Panc1 (cell line): ENCODE measurements around the gene ALX1. TPM values are rescaled to one million over a fixed set of nuclear protein-coding genes. Genes with fewer than 3 reads are reported as not detected.

ENCODE experiments used
- ATAC-seq: fragments of 200-7000 bp; cut with Tn5 transposase; 2 replicates; pipeline ENCODE4 v1.9.1; 2020; ENCODE audit warnings: mild to moderate bottlenecking, moderate library complexity
- BruUV-seq: library from RNA; stranded (reverse); fragments of 400-500 nt; replicated peaks from 2 replicates; lab custom pipeline; 2021; lab: Mats Ljungman, UMichigan
- CTCF ChIA-PET: fragments of 300-600 bp; sonication (Branson Sonifier 250); formaldehyde crosslinking; loops from one replicate; lab custom pipeline; 2022; ENCODE audit warnings: antibody characterized with exemption; lab: Charles Lee
- POLR2A ChIA-PET: fragments of 300-600 bp; sonication (Branson Sonifier 250); formaldehyde crosslinking; loops from one replicate; lab custom pipeline; 2022; ENCODE audit warnings: antibody characterized with exemption; lab: Charles Lee
- DNase-seq: peaks from one replicate; pipeline ENCODE4 v3.0.0-alpha.2; 2010; ENCODE audit warnings: low read depth, low spot score
- H3K27ac ChIP-seq: 2 replicates; pipeline ENCODE4 v1.5.1; 2011; ENCODE audit warnings: mild to moderate bottlenecking, low read length, inconsistent platforms
- H3K27me3 ChIP-seq: fragments of 200-500 bp; sonication (Bioruptor generic); 2 replicates; pipeline ENCODE4 v1.6.0; 2014; ENCODE audit warnings: low read length, inconsistent platforms; ENCODE audit not compliant: control insufficient read depth, insufficient read depth
- H3K36me3 ChIP-seq: fragments of 200-500 bp; sonication (Bioruptor generic); 2 replicates; pipeline ENCODE4 v1.5.1; 2014; ENCODE audit warnings: inconsistent platforms, mild to moderate bottlenecking, low read length, moderate library complexity; ENCODE audit not compliant: control insufficient read depth, insufficient read depth
- H3K4me1 ChIP-seq: 2 replicates; pipeline ENCODE4 v1.5.1; 2011; ENCODE audit warnings: inconsistent platforms, mild to moderate bottlenecking, low read length, moderate library complexity; ENCODE audit not compliant: control insufficient read depth, insufficient read depth
- H3K4me3 ChIP-seq, 2 experiments: 2 replicates each; pipeline ENCODE4 v1.5.1; 2011 to 2012; ENCODE audit warnings: low read depth in 2 of 2, low read length in 2 of 2, mild to moderate bottlenecking in 2 of 2, inconsistent platforms in 1 of 2, moderate library complexity in 1 of 2
- H3K9me3 ChIP-seq: fragments of 200-500 bp; sonication (Bioruptor generic); 2 replicates; pipeline ENCODE4 v1.5.1; 2014; ENCODE audit warnings: low read depth, mild to moderate bottlenecking, inconsistent platforms, low read length, moderate library complexity; ENCODE audit not compliant: control insufficient read depth, insufficient read depth
- POLR2AphosphoS5 ChIP-seq: IDR thresholded peaks from 2 replicates; pipeline ENCODE4 v1.6.1; 2012; ENCODE audit warnings: mild to moderate bottlenecking, low read depth, low read length, moderate library complexity
- SIN3A ChIP-seq: IDR thresholded peaks from 2 replicates; pipeline ENCODE4 v1.6.1; 2012; ENCODE audit warnings: low read depth, mild to moderate bottlenecking, low read length, moderate library complexity, borderline replicate concordance; ENCODE audit not compliant: insufficient read depth
- TCF7L2 ChIP-seq: IDR thresholded peaks from 2 replicates; pipeline ENCODE4 v1.6.1; 2011; ENCODE audit warnings: mild to moderate bottlenecking, low read depth, low read length, inconsistent platforms
- in situ Hi-C: cut with HindIII; loops from 2 replicates; pipeline ENCODE4 v1.10.0; 2016; ENCODE audit warnings: low sequenced_read_pairs, low pct_unique_long_range_greater_than_20kb
- intact Hi-C: fragments of 100-400 bp; cut with micrococcal nuclease; formaldehyde crosslinking; loops from one replicate; pipeline ENCODE4 v1.10.0; 2022; ENCODE audit not compliant: unreplicated experiment
- total RNA-seq: library from RNA; stranded (reverse); gene quantifications from one replicate; pipeline ENCODE4 v1.2.1, GENCODE V29; 2021; ENCODE audit not compliant: unreplicated experiment
- TF ChIP-seq, protein P1 (sequence below), 2 experiments: IDR thresholded peaks; 2 replicates each; pipeline ENCODE4 v1.6.1; 2011 to 2012; ENCODE audit warnings: low read depth in 2 of 2, control low read depth in 1 of 2, low read length in 1 of 2, mild to moderate bottlenecking in 1 of 2, moderate library complexity in 1 of 2; ENCODE audit not compliant: insufficient read depth in 1 of 2
- TF ChIP-seq, protein P2 (sequence below): fragments of 450-650 bp; IDR thresholded peaks from 2 replicates; pipeline ENCODE4 v1.5.1; 2017; ENCODE audit warnings: mild to moderate bottlenecking

The ALX1 gene
- total RNA-seq, 1 experiment from 2014 or later, result 0.23 TPM

DNA sequence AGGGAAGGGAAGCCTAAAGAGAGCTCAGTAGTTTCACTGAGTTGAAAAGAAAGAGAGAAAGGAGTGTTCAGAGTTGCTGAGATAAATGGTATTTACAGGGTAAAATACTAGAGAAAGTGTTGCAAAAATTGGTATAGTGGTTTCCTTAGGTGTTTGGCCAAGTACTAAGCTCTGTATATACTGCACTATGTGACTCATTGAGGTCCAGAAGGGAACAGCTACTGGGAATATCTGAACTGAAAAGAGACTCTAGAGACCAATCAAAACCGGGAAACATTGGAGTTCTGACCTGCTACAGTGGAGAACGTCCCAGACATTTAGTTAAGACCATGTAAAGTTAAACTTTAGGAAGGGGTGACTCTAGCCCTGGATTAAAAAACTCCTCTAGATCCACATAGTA is 42.7 kb upstream of the ALX1 start:
- DNase-seq (no peak), ATAC-seq (no peak)
- no peak for TF ChIP-seq POLR2AphosphoS5
- TF ChIP-seq, protein P1, sequence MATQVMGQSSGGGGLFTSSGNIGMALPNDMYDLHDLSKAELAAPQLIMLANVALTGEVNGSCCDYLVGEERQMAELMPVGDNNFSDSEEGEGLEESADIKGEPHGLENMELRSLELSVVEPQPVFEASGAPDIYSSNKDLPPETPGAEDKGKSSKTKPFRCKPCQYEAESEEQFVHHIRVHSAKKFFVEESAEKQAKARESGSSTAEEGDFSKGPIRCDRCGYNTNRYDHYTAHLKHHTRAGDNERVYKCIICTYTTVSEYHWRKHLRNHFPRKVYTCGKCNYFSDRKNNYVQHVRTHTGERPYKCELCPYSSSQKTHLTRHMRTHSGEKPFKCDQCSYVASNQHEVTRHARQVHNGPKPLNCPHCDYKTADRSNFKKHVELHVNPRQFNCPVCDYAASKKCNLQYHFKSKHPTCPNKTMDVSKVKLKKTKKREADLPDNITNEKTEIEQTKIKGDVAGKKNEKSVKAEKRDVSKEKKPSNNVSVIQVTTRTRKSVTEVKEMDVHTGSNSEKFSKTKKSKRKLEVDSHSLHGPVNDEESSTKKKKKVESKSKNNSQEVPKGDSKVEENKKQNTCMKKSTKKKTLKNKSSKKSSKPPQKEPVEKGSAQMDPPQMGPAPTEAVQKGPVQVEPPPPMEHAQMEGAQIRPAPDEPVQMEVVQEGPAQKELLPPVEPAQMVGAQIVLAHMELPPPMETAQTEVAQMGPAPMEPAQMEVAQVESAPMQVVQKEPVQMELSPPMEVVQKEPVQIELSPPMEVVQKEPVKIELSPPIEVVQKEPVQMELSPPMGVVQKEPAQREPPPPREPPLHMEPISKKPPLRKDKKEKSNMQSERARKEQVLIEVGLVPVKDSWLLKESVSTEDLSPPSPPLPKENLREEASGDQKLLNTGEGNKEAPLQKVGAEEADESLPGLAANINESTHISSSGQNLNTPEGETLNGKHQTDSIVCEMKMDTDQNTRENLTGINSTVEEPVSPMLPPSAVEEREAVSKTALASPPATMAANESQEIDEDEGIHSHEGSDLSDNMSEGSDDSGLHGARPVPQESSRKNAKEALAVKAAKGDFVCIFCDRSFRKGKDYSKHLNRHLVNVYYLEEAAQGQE (IDR thresholded peaks at IDR 0.05; ENCODE audit: insufficient read depth in 1 of 2, low read depth in 2 of 2, low read length in 1 of 2), result no peak
- TF ChIP-seq, protein P2, sequence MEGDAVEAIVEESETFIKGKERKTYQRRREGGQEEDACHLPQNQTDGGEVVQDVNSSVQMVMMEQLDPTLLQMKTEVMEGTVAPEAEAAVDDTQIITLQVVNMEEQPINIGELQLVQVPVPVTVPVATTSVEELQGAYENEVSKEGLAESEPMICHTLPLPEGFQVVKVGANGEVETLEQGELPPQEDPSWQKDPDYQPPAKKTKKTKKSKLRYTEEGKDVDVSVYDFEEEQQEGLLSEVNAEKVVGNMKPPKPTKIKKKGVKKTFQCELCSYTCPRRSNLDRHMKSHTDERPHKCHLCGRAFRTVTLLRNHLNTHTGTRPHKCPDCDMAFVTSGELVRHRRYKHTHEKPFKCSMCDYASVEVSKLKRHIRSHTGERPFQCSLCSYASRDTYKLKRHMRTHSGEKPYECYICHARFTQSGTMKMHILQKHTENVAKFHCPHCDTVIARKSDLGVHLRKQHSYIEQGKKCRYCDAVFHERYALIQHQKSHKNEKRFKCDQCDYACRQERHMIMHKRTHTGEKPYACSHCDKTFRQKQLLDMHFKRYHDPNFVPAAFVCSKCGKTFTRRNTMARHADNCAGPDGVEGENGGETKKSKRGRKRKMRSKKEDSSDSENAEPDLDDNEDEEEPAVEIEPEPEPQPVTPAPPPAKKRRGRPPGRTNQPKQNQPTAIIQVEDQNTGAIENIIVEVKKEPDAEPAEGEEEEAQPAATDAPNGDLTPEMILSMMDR, result no peak
- no peak for TF ChIP-seq SIN3A
- no peak for TF ChIP-seq TCF7L2
- no peaks in the 10 kb centered on the region for H3K36me3 ChIP-seq
- CTCF ChIA-PET, result no interaction called here
- H3K4me1 ChIP-seq, result no peaks in the 10 kb centered on the region
- POLR2A ChIA-PET, result interaction anchor here (1.1 kb wide), 1 partner anchor 11 kb away, joined by 4 read pairs; no protein-coding TSS in a partner anchor
- H3K27me3 ChIP-seq, result no peaks in the 10 kb centered on the region
- H3K9me3 ChIP-seq, result no peaks in the 10 kb centered on the region
- in situ Hi-C loops, result no loop called here
- no TSS peak for BruUV-seq
- no peak overlapping the region for H3K27ac ChIP-seq
- intact Hi-C loops, result no loop called here
- H3K4me3 ChIP-seq, result no peak overlapping the region

DNA sequence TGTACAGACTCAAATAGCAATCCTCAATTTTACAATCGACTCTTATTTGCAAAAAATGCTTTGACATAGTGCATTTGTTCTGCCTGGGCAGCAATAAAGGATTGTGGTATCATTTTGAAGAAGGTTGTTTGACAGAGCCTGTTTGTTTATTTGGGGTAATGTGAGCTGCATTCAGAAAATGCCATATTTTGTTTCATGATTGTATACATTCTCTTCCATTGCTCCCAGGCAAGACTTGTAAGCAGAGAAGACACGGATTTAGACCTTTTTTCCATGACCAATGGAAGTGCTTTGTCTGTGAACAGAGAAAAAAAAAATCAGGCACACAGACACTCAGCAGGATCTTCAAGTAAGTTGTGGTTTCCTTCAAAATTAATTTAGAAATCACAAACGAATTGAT is 35.5 kb upstream of the ALX1 start:
- intact Hi-C loops (no loop called here), in situ Hi-C loops (no loop called here)
- TF ChIP-seq POLR2AphosphoS5 (no peak), TCF7L2 (no peak)
- TF ChIP-seq, protein P2, result no peak
- TF ChIP-seq, protein P1 (IDR thresholded peaks at IDR 0.05; ENCODE audit: insufficient read depth in 1 of 2, low read depth in 2 of 2, low read length in 1 of 2), result no peak
- Histone ChIP-seq H3K27ac (no peak overlapping the region), H3K27me3 (no peaks in the 10 kb centered on the region), H3K4me1 (no peaks in the 10 kb centered on the region), H3K36me3 (no peaks in the 10 kb centered on the region; the same call in 1 of the 2 replicates), H3K9me3 (no peaks in the 10 kb centered on the region), H3K4me3 (no peak overlapping the region)
- ChIA-PET POLR2A (no interaction called here), CTCF (no interaction called here)
- no TSS peak for BruUV-seq
- DNase-seq, result no peak
- no peak for ATAC-seq
